CD14-positive monocyte (primary cell): ENCODE results near the gene INPP5B. TPM values are rescaled to one million over a fixed set of nuclear protein-coding genes. Genes with fewer than 3 reads are reported as not detected.

ENCODE experiments used
- DNase-seq, 3 donors: peaks; one replicate each; pipeline ENCODE4 v3.0.0-alpha.2; 2011 to 2022
- H2AFZ ChIP-seq: 2 replicates; pipeline ENCODE4 v1.6.0; 2012; ENCODE audit warnings: mild to moderate bottlenecking, low read depth, low read length, inconsistent platforms; ENCODE audit not compliant: insufficient read depth, poor library complexity, severe bottlenecking
- H3K27ac ChIP-seq, 2 donors: 1 replicate in 1 of 2; 2 replicates in 1 of 2; pipeline ENCODE4 v1.5.1; 2012 to 2013; ENCODE audit warnings: low read length in 2 of 2, control low read depth in 1 of 2, inconsistent platforms in 1 of 2, low read depth in 1 of 2, mild to moderate bottlenecking in 1 of 2
- H3K27me3 ChIP-seq, 2 donors: one replicate each; pipeline versions ENCODE4 v1.6.0 to v1.6.1; 2011 to 2013; ENCODE audit warnings: low read length in 2 of 2; ENCODE audit not compliant: control insufficient read depth in 2 of 2, insufficient read depth in 2 of 2
- H3K36me3 ChIP-seq, 2 donors: replicated peaks in 1 of 2; 1 replicate in 1 of 2; 2 replicates in 1 of 2; pipeline versions ENCODE4 v1.5.1 to v1.6.1; 2012 to 2013; ENCODE audit warnings: low read length in 2 of 2, control low read depth in 1 of 2, inconsistent platforms in 1 of 2, mild to moderate bottlenecking in 1 of 2; ENCODE audit not compliant: insufficient read depth in 2 of 2, control insufficient read depth in 1 of 2
- H3K4me1 ChIP-seq, 2 donors: 1 replicate in 1 of 2; 2 replicates in 1 of 2; pipeline versions ENCODE4 v1.5.1 to v1.6.1; 2012 to 2013; ENCODE audit warnings: low read length in 2 of 2, control low read depth in 1 of 2, inconsistent platforms in 1 of 2, mild to moderate bottlenecking in 1 of 2, moderate library complexity in 1 of 2; ENCODE audit not compliant: insufficient read depth in 2 of 2, control insufficient read depth in 1 of 2
- H3K4me2 ChIP-seq: replicated peaks from 2 replicates; pipeline ENCODE3; 2012; ENCODE audit warnings: low read length, moderate library complexity, mild to moderate bottlenecking; ENCODE audit not compliant: poor library complexity, severe bottlenecking; ENCODE audit errors: extremely low read depth
- H3K4me3 ChIP-seq, 3 experiments: fragments of 200-600 bp in 1 of 3; sonication (generic) in 1 of 3; replicated peaks in 1 of 3; 1 replicate in 2 of 3; 2 replicates in 1 of 3; pipeline ENCODE4 v1.5.1; 2011 to 2013; ENCODE audit warnings: low read length in 3 of 3, mild to moderate bottlenecking in 3 of 3, control low read depth in 2 of 3, low read depth in 2 of 3, inconsistent platforms in 1 of 3, moderate library complexity in 1 of 3
- H3K79me2 ChIP-seq: 2 replicates; pipeline ENCODE4 v1.6.0; 2012; ENCODE audit warnings: mild to moderate bottlenecking, control low read depth, inconsistent platforms, low read length, moderate library complexity; ENCODE audit not compliant: insufficient read depth
- H3K9ac ChIP-seq: 2 replicates; pipeline ENCODE4 v1.6.0; 2017; ENCODE audit warnings: low read length, mild to moderate bottlenecking; ENCODE audit not compliant: insufficient read depth, poor library complexity, severe bottlenecking
- H3K9me3 ChIP-seq, 2 donors: replicated peaks in 1 of 2; 1 replicate in 1 of 2; 2 replicates in 1 of 2; pipeline versions ENCODE4 v1.5.1 to v1.6.1; 2012 to 2013; ENCODE audit warnings: low read length in 2 of 2, control low read depth in 1 of 2; ENCODE audit not compliant: control insufficient read depth in 1 of 2, insufficient read depth in 1 of 2
- H4K20me1 ChIP-seq: 2 replicates; pipeline ENCODE4 v1.6.0; 2012; ENCODE audit warnings: mild to moderate bottlenecking, low read length, control low read depth, moderate library complexity; ENCODE audit not compliant: insufficient read depth
- H3K27ac Mint-ChIP-seq, 7 donors: one replicate each; pipeline ENCODE4 v1.8.0; 2020; ENCODE audit warnings: mild to moderate bottlenecking in 7 of 7, mixed read lengths in 7 of 7, moderate library complexity in 6 of 7, inconsistent platforms in 2 of 7
- H3K27me3 Mint-ChIP-seq, 3 donors: one replicate each; pipeline ENCODE4 v1.8.0; 2021 to 2022; ENCODE audit warnings: low read depth in 3 of 3, mild to moderate bottlenecking in 3 of 3, mixed read lengths in 3 of 3, moderate library complexity in 3 of 3, inconsistent platforms in 1 of 3
- H3K36me3 Mint-ChIP-seq, 2 donors: one replicate each; pipeline ENCODE4 v1.8.0; 2020; ENCODE audit warnings: mixed read lengths in 2 of 2, inconsistent platforms in 1 of 2, mild to moderate bottlenecking in 1 of 2
- H3K4me1 Mint-ChIP-seq: one replicate; pipeline ENCODE4 v1.8.0; 2020; ENCODE audit warnings: mild to moderate bottlenecking, mixed read lengths
- H3K4me3 Mint-ChIP-seq, 2 donors: one replicate each; pipeline ENCODE4 v1.8.0; 2020; ENCODE audit warnings: mild to moderate bottlenecking in 2 of 2, mixed read lengths in 2 of 2, moderate library complexity in 1 of 2
- H3K9me3 Mint-ChIP-seq, 7 donors: one replicate each; pipeline ENCODE4 v1.8.0; 2020 to 2022; ENCODE audit warnings: mixed read lengths in 7 of 7, mild to moderate bottlenecking in 6 of 7, moderate library complexity in 6 of 7, inconsistent platforms in 2 of 7
- WGBS: methylation state at CpG from one replicate; pipeline ENCODE4 v1.1.5; 2013; ENCODE audit warnings: missing lambda C conversion rate; ENCODE audit not compliant: insufficient coverage; 5-methylcytosine and 5-hydroxymethylcytosine counted together
- intact Hi-C, 2 donors: fragments of 100-400 bp; cut with micrococcal nuclease; formaldehyde crosslinking; loops; one replicate each; pipeline versions ENCODE4 v1.15.0 to v1.15.1; 2023
- polyA plus RNA-seq, 3 donors: library from polyadenylated mRNA; depleted of rRNA in 1 of 3; unstranded in 2 of 3; stranded (reverse) in 1 of 3; fragments of 300-500 nt in 2 of 3; fragments of >200 nt in 1 of 3; fragmentation: Illumina TruSeq in 2 of 3; gene quantifications; 1 replicate in 2 of 3; 2 replicates in 1 of 3; pipeline ENCODE4 v1.2.3, GENCODE V29; 2012 to 2021
- TF ChIP-seq, protein P1 (sequence below): fragments of 200-600 bp; IDR thresholded peaks from one replicate; pipeline ENCODE4 v1.8.0; 2022; ENCODE audit warnings: antibody characterized with exemption, mild to moderate bottlenecking

The INPP5B gene
- polyA plus RNA-seq, 3 donors = 3.0 to 13.1 (median 5.8) TPM

GRCh38 chr1:37890378-37891014 is 56.4 kb downstream of the INPP5B start:
- no peaks in the 10 kb centered on the region for H3K4me1 ChIP-seq
- Mint-ChIP-seq H3K4me1 (peaks cover 2% of the 10 kb centered on the region), H3K9me3 (peaks cover 0 to 11% (median 5%) of the 10 kb centered on the region in 7 donors), H3K27me3 (no peaks in the 10 kb centered on the region), H3K27ac (peak overlapping the region in 1 of 7 donors; percentile 2), H3K4me3 (no peak overlapping the region), H3K36me3 (peaks cover 50 to 70% of the 10 kb centered on the region in 2 donors)
- TF ChIP-seq, protein P1, sequence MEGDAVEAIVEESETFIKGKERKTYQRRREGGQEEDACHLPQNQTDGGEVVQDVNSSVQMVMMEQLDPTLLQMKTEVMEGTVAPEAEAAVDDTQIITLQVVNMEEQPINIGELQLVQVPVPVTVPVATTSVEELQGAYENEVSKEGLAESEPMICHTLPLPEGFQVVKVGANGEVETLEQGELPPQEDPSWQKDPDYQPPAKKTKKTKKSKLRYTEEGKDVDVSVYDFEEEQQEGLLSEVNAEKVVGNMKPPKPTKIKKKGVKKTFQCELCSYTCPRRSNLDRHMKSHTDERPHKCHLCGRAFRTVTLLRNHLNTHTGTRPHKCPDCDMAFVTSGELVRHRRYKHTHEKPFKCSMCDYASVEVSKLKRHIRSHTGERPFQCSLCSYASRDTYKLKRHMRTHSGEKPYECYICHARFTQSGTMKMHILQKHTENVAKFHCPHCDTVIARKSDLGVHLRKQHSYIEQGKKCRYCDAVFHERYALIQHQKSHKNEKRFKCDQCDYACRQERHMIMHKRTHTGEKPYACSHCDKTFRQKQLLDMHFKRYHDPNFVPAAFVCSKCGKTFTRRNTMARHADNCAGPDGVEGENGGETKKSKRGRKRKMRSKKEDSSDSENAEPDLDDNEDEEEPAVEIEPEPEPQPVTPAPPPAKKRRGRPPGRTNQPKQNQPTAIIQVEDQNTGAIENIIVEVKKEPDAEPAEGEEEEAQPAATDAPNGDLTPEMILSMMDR = peak; percentile 68
- H3K4me3 ChIP-seq = no peak overlapping the region
- H3K27ac ChIP-seq = no peak overlapping the region
- H4K20me1 ChIP-seq = peaks cover 5% of the 10 kb centered on the region
- intact Hi-C loops = no loop called here
- H3K36me3 ChIP-seq = peaks cover 42 to 59% of the 10 kb centered on the region in 2 donors
- H3K9me3 ChIP-seq = peaks cover 0 to 5% of the 10 kb centered on the region in 2 donors
- no peak overlapping the region for H3K4me2 ChIP-seq
- no peak overlapping the region for H2AFZ ChIP-seq
- no peak overlapping the region for H3K9ac ChIP-seq
- 100% methylated on average over 1 of the region's 4 CpGs for WGBS
- peak in 2 of 3 donors; percentile 23 to 31 for DNase-seq
- no peaks in the 10 kb centered on the region for H3K27me3 ChIP-seq
- H3K79me2 ChIP-seq = no peaks in the 10 kb centered on the region

DNA sequence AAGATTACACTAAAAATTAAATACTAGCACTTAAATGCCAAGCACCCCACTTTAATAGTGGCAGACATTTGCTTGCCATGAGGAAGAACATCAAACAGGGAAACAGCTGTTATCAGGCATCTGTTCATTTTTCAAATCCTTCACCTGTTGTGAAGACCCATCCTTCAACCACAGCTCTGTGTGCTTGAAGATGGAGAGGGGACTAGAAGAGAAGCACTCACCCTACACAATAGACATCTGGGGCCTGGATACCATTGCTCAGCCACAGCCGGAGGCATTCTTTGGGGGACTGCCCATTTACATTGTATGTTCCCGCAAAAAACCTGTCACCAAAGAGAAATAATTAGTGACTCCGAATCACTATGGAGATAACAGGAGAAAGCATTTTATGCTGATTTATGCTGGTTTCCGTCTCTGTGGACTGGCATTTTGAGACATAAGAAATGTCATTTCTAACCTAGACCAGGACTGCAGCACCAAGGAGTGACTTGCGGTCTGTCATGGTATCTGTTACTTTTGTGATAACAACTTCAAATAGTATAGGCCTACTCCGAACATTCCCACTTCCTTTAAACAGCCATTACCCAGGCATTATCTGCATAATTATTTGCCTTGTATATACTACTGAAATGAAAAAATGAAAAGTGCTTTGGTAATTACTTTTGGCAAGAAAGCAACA is 58.7 kb downstream of the INPP5B start:
- TF ChIP-seq, protein P1 = no peak
- Histone ChIP-seq H3K36me3 (peaks cover 62 to 83% of the 10 kb centered on the region in 2 donors), H3K4me3 (no peak overlapping the region), H3K79me2 (no peaks in the 10 kb centered on the region), H3K9ac (no peak overlapping the region), H3K9me3 (peaks cover 0 to 5% of the 10 kb centered on the region in 2 donors), H3K4me2 (no peak overlapping the region), H2AFZ (no peak overlapping the region), H3K27me3 (no peaks in the 10 kb centered on the region), H3K27ac (no peak overlapping the region), H3K4me1 (no peaks in the 10 kb centered on the region), H4K20me1 (no peaks in the 10 kb centered on the region)
- DNase-seq = no peak
- H3K36me3 Mint-ChIP-seq = peaks cover 65 to 88% of the 10 kb centered on the region in 2 donors
- H3K27me3 Mint-ChIP-seq = no peaks in the 10 kb centered on the region
- H3K4me3 Mint-ChIP-seq = no peak overlapping the region
- no peaks in the 10 kb centered on the region for H3K4me1 Mint-ChIP-seq
- WGBS = 100% methylated on average over 4 of the region's 6 CpGs
- no peak overlapping the region for H3K27ac Mint-ChIP-seq
- H3K9me3 Mint-ChIP-seq = peaks cover 0 to 8% (median 5%) of the 10 kb centered on the region in 7 donors
- intact Hi-C loops = loop anchor here in 1 of 2 donors (10.0 kb wide), 1 partner anchor 87 kb away; no protein-coding TSS in a partner anchor
